NCI-H526 treated with DMSO at 0.1 percent for 48 hours (cell line): ENCODE results near the gene FKBP4.

Experiments used
- DNase-seq: peaks from one replicate; lab custom pipeline; 2025; lab: John Stamatoyannopoulos, UW

FKBP4 gene

DNA sequence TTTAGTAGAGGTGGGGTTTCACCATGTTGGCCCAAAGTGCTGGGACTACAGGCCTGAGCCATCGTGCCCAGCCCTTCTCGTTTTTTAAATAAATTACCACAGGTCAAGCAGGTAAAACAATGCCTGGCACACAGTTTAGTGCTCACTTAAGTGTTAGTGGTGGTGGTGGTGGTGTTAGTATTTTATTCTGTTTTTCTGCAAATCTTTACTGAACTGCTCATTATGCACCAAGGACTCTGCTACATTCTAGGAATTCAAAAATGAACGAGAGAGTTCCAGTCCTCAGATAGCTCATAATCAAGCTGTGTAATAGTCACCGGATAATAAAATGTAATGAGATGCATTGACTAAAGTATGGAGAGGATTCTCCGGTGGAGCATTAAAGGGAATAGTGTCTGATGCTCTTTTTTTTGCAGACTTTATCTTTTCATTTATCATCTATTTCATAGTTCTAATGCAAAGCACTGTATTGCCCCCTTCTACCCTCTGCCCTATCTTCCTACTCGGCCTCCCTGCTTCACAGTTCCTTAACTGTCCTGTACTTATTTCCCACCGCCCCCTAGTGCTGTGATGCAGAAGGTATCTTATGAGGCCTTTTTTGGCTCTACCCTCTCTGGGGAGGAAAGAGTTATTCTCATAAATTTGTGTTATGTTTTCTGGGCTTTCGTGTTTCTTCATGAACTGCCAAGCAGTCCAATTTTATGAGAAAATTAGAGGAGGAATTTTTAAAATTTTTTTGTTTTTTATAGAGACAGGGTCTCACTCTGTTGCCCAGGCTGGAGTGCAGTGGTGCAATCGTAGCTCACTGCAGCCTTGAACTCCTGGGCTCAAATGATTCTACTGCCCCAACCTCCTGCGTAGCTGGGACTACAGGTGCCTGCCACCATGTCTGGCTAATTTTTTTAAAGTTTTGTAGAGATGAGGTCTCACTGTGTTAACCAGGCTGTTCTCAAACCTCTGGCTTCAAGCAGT lies 18.7 kb downstream of the FKBP4 start:
- peak; percentile 65 for DNase-seq

DNA sequence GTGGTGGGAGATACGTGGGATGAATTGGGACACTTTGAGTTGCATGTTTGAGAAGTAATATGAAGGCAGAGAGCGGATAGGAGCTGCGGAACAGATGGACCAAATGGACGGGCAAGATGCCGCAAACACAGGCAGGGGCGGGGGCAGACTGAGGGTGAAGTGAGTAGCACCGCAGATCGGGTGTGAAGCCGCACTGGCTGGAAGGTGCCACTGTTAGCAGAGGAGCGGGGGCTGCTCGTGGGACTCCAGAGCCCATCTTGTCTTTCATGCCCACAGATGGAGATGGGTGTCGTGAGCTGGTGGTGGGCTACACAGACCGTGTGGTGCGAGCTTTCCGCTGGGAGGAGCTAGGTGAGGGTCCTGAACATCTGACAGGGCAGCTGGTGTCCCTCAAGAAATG lies 25.0 kb downstream of the FKBP4 start:
- DNase-seq = no peak

DNA sequence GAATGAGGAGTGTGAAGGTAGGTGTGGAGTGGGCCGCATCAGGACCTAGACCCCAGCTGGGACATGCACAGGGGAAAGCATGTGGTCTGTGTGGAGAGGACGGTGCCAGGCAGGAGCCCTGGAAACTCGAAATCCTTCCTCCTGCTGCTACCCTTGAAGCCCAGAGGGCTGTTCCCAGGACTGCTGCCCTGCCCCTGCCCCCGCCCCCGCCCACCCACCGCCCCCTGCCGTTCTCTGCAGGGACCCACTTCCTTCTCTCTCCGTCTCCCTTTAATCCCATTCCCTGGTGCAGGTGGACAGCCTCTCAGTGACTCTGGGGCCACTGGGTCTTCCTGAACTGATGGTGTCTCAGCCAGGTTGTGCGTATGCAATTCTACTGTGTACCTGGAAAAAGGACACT lies 25.7 kb downstream of the FKBP4 start:
- DNase-seq = no peak

DNA sequence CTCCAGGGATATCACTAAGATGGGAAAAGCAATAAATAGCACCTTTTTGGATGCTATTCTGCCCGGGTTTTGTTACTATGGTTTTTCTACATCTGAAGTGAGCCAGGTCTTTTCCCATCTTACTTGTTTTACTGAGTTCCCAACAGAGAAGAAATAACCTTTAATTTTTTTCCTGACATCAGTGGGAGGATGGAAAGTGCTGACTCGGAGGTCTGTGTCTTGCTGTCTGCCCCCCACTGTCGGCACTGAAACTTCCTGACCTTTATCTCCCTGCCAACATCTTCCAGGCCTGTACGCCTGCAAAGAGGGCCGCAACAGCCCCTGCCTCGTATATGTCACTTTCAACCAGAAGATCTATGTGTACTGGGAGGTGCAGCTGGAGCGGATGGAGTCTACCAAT lies 28.7 kb downstream of the FKBP4 start:
- no peak for DNase-seq

DNA sequence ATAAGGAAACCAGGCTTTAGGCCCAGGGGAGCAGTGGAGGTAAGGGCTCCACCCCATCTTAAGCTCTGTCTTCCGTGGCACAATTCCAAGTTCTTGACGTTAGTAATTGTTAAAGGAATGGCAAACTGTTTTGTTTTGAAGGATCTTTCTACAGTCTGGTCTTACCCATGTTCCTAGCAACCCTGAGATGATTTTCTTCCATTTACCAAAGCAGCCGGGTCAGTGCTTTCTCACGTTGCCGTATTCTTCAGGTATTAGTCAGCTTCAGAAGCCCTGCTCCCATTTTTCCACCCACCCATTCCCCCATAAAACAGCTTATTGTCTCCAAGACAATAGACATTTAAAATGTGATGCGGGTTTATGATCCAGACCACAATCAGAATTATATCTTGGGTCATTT lies 29.8 kb downstream of the FKBP4 start:
- no peak for DNase-seq

DNA sequence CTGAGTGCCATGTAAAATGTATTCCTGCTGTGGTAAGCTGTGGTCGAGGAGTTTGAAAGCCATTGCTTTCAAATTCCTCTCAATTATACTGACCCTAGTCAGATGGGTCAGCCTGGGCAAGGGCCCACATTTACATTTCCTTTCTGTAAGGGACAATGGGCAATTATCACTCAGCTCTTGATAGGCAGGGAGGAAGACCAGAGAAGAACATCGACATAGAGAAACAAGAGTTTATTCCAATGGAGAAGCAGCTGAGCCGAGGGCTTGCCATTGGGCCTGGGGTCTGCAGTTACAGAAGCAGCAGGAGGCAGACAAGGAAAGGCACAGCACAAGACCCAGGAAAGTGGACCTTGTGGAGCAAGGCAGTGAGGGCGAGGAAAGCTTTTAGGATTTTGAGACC lies 30.4 kb downstream of the FKBP4 start:
- no peak for DNase-seq

DNA sequence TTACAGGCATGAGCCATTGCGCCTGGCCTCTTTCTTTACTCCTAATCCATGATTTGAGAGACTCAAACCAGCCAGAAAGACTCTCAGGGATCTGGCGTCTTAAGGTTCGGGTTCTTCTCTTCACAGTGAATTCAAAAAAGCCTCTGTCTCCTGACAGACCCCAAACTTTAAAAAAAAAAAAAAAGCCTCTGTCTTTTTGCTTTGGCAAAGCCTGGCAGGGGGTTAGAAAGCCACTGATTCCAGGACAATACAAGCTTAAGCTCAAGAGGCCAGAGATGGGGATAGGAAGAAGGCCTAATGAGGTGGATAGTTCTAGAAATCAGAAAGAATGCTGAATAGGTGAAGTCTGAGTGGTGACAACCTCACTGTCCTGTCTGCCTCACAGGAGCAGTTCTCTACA lies 31.3 kb downstream of the FKBP4 start:
- DNase-seq = no peak

DNA sequence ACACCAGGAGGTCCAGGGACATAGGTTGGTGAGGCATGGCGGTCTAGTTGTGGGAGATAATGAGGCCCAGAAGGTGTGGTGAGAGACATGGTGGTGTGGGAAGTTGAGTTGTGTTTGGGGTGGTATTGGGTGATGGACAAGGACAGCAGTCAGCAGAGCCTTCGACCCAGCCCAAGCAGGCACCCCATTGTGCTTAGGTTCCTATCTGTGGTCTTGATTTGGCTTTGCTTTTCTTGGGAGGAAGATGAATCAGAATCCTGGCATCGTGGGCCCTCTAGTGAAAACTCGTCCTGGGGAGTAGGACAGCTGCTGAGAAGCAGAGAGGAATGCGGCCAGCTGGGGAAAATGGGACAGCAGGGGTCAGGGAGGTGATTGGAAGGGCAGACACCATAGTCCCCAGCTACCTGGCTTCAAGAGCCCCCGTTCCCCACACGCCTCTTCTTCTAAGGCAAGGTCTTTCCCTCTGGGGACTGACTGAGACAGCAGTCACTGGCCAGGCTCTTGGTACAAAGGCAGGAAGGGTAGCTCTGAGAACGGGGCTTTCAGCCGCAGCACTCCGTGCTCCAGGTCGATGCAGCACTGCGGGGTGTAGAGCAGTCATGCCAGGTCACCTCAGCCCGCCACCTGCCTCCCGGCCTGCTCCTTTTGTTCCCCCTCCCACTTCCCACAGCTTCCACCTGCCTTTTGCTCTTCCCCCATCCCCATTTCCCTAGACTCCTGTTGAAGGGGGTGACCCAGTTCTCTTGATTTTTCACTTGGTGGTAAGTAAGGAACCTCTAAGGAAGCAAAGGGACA lies 32.1 kb downstream of the FKBP4 start:
- no peak for DNase-seq

DNA sequence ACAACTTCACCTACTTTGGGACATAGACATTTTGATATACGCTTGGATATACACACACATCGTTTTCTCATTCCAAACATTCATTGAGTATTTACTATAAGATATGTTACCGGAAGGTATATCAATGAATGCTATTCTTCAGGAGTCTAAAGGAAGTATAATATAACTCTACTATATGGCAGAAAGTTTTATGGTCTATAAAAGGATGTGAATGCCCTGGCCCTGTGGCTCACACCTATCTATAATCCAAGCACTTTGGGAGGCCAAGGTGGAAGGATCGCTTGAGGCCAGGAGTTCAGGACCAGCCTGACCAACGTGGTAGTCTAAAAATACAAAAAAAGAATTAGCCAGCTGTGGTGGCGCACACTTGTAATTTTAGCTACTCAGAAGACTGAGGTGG lies 34.5 kb downstream of the FKBP4 start:
- no peak for DNase-seq

DNA sequence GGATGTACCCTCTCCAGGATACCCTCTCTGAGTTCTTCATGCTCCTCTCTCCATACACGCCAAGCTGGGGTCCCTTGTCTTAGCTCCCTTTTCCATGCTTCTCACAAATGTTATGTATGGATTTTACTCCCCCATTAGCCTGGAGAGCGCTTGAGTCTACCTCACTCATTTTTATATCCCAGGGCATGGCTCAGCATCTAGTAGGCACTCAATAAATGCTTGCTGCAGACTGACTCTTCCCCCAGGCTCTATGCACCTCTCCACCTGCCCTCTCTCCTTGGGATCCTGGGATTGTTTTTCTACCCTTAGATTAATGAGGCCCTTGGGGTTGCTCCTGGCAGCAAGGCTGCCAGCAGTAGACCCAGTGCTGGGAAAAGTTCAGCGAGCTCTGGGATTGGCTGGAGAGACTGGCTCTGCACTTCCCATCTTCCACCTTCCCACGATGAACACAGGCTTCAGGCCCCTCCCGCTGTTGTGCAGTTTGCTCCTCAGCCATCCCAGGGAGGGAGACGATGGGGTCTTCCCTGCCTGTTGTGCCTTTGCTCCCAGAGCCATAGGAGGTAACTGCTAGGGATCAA lies 37.9 kb downstream of the FKBP4 start:
- no peak for DNase-seq

DNA sequence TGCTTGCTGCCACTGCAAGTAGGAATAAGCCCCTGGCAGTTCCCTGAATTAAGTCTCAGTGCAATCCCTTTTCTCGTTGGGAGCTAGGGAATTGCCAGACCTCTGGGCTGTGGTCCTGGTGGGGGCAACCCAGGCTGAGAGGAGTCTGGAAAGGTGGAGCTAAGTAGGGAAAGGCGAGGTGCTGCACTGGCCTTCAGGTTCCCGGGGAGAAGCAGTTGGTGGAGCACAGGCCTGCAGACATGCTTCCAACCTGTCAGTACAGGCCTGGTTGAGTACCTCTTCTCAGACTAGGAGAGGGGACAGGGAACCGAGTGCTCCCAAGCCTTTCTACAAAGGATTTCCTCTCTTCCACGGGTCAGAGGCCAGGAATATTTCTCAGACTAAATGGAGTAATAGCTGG lies 38.6 kb downstream of the FKBP4 start:
- no peak for DNase-seq

DNA sequence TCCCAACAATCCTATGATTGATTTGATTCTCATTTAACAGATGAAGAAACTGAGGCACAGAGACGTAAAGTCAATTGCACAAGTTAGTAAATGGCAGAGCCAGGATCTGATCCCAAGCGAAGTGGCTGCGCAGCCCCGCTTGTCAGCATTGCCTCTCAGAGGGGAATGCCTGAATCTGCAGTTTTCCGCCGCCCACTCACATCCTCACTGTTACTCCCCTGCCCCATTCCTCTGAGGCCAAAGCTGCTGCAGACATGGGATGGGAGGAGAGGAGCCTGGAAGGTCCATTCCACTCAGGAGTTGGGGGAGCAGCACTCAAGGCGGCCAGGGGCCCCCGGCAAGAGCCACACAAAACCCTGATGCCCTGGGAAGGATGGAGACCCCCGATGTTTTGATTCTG lies 39.0 kb downstream of the FKBP4 start:
- DNase-seq = no peak

DNA sequence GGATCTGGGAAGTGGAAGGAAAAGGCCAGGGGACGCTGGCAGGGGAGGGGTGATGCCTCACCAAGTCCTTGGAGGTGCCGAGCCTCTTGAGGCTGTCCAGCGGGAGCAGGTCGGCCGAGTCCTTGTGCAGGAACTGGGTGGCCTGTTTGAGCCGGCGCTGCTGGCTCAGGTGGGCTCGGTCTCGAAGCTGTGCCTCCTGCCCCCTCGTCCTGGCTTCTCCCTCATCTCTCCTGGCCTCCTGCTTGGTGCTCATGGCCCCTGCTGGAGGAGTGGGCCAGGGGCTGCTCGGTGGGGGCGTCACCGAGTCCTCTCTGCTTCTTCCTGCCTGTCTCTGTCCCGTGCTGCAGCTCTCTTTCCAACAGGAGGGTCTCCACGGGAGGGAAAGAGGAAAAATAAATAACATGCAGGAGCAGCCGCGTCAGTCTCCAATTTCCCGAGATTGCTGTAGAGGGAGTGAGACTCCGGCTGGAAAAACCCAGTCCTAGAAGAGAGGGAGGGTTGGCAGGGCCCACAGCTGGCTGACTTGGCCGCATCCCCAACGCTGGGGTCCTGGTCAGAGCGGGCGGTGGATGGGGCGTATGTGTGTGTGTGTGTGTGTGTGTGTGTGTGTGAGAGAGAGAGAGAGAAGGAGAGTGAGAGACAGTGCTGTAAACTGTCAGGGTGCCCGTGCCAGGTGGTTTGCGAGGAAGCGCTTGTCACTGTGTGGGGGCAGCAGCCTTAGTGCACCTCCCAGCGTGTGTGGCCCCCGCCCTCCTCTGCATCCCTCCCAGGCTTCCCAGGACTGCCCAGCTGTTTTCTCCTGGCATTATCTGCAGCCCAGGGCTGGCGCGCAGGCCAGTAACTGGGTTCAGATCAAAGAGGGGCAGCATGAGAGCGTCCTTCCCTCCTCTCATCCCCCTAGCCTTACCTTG lies 40.1 kb downstream of the FKBP4 start, which contains the start of gene NRIP2:
NRIP2 (minus strand) TSS at position 455 of the 911 bp plus-strand sequence; CDS start at position 403, 52 bp downstream.
- no peak for DNase-seq

DNA sequence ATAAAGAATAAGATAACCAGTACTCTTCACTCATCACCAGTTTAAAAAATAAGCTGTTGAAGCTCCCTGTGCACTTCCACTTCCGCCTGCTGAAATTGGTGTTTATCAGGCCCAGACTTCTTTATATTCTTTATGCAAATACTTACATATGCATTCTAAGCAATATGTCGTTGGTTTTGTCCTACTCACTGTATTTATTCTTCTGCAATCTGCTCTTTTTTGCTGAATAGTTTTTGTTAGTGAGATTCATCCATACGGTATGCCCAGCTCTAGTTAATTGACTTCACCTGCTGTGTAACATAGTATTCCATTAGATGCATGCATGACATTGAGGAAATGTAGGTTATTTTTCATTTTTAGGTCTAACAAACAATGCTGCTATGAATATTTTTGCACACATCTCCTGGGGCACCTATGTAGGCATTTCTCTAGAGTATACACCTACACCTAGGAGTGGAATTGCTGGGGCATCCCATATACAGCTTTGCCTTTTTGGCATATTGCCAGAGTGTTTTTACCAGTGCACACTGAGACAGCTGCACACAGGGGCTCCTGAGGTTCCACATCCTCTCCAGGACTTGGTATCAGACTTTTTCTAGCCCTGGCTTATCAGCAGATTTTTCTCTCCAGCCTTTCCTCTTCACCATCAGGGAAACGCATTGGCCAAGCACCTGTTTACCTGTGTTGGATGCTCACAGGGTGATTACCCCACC lies 41.1 kb downstream of the FKBP4 start:
- DNase-seq = peak; percentile 15

DNA sequence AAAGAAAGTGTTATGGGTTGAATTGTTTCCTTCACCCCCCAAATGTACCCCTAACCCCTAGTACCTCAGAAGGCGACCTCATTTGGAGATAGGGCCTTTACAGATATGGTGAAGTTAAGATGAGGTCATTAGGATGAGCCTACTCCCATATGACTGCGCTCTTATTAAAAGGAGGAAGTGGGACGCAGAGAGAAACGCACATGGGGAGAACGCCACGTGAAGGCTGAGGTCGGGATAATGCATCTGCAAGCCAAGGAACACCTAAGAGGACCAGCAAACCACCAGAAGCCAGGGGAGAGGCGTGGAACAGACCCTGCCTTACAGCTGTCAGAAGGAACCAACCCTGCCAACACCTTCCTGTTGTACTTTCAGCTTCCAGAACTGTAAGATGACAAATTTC lies 41.8 kb downstream of the FKBP4 start:
- DNase-seq = no peak

DNA sequence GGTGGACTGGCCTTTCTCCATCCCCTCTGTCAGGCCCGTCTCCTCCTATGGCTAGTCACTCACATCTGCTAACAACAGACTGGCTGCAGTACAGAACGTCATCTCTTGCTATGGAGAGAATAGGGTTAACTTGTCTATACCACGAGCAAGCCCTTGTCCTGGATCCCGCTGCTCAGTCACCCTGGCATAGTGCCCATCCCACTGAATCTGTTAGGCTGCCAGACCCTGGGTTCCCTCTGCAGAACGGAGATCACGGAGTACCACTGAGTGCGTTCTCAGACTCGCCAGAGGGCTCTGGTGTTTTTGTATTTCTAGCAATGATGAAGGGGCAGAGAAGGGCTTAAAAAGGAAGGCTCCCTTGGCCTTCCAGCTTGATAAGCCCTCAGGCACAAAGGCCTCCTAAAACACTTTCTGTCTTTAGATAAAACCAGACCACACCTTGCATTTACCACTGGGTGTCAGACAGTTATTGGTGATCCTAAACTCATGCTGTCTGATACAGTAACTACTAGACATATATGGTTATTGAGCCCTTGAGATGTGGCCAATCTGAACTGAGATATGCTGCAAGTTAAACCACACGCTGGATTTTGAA lies 46.4 kb downstream of the FKBP4 start:
- no peak for DNase-seq

DNA sequence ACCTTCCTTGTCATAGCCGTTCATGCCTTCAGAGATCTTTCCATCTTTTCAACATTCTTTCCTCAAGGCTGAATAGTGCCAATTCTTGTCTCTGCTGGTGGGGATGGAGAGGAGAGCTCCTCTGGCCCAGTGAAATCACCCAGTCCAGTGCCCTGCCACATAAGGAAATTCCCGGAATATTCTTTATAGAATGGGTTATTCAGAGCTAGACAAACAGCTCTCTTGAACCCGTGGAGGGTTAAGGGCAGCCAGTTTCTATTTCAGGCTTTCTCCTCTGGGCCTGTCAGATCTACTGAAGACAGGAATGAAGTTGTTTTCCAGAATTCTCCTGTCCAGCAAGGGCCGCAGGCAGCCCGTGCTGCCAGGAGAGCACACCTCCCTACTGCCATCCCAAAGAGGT lies 48.2 kb downstream of the FKBP4 start:
- no peak for DNase-seq

DNA sequence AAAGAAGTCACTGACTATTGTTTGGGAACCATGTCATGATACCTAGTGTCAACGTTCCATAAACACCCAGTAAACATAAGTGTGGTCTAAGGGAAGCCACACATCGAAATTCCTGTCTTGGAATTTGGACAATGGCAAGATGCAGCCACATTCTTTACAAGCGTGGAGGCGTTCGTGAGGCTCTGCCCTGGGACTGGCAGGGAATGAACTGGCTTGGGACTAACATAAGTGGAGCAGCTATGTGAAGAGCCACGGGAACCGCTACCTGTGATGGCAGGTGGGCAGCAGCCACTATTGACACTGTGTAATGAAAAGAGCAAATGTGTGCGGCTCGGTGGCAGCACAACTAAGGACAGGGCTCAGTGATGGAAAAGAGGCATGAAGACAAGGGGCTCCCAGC lies 50.0 kb downstream of the FKBP4 start:
- DNase-seq = no peak

DNA sequence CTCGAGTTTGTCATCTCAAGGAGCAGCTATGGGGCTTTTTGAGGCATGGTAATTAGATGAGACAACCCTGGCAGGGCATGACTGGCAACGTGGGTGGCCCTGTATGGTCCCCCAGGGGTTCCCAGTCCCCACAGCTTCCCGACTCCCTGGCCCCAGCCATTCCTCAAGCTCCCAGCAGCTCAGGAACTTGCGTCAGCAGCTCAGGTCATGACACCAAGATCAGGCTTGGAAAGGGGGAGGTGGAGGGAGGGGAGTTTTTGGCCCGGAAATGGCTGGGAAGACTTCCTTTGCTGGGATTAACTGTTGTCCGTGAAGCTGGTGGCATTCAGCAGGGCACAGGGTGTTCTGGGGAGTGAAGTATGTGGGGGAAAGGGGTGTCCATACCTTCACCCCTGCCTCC lies 50.5 kb downstream of the FKBP4 start:
- no peak for DNase-seq

DNA sequence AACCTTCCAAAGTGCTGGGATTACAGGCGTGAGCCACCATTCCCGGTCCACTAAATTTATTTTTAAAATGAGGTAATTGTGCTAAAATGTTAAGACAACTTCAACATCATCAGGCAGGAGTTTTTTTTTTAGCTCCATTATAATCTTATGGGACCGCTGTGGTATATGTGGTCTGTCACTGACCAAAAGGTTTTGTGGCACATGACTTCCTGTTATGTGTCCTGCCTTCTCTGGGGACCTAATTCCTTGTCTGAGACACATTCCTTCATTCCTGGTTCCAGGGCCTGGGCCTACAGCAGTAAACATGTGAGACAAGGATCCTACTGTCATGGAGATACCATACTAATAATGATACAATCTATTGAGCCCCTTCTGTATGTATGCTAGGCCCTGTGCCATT lies 57.2 kb downstream of the FKBP4 start:
- no peak for DNase-seq

DNA sequence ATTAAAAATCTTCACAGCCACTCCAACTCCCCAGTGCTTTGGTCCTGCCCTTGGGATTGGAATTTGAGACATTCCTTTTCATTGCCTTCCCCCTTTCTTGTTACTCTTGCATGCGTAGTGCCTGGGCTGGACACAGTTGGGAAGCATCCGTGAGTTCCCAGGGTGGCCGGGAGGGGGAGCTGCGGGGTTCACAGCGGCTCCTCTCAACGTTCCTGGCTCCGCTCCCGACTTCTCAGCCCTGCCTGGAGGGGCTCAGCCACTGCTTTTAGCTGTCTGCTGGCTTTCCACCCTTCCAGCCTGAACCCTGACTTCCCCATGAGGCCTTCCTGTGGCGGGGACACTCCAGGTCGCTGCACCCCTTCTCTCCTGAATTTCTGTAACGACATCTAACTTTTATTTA lies 58.9 kb downstream of the FKBP4 start:
- peak; percentile 41 for DNase-seq
